ENCODE results near the gene PFN1. TPM values are rescaled to one million over a fixed set of nuclear protein-coding genes. Genes with fewer than 3 reads are reported as not detected.
"Not testable (repeated sequence)": the region's sequence is repeated elsewhere in the genome, so short reads cannot be mapped to it uniquely, and the experiment has no call there.

PFN1 gene
- total RNA-seq, 1 experiment from 2014 or later = 367 TPM

- no peak overlapping the region for H3K27ac Mint-ChIP-seq (ENCODE audit: unreplicated experiment)
- Histone ChIP-seq H3K4me3 (ENCODE audit: low read depth, low read length) (no peak overlapping the region), H3K4me1 (peaks cover 6% of the 10 kb centered on the region), H3K36me3 (ENCODE audit: control insufficient read depth, insufficient read depth, low read length) (no peaks in the 10 kb centered on the region), H3K9me3 (no peaks in the 10 kb centered on the region), H3K27me3 (replicated peaks; ENCODE audit: control insufficient read depth, insufficient read depth, low read length) (no peaks in the 10 kb centered on the region)
- no peaks in the 10 kb centered on the region for H3K9me3 Mint-ChIP-seq (ENCODE audit: unreplicated experiment)
- H3K36me3 Mint-ChIP-seq (ENCODE audit: insufficient read depth, unreplicated experiment) = no peaks in the 10 kb centered on the region
- no peak for TF ChIP-seq CTCF (IDR thresholded peaks at IDR 0.05; ENCODE audit: insufficient read depth in 1 of 2, low read depth in 1 of 2, low read length in 1 of 2, severe bottlenecking in 1 of 2, unreplicated experiment in 1 of 2)
- POLR2A ChIA-PET = interaction anchor here (0.9 kb wide), 1 partner anchor 26 kb away, joined by 3 read pairs; the partner anchor contains the start of genes RNF167 and SLC25A11
- CTCF ChIA-PET = interaction anchor here (0.5 to 1.5 kb wide), 2 partner anchors 11 to 43 kb away, joined by 3 to 8 read pairs; partner anchors contain the start of gene CHRNE
- no peak overlapping the region for H3K4me3 Mint-ChIP-seq (ENCODE audit: unreplicated experiment)
- no peaks in the 10 kb centered on the region for H3K4me1 Mint-ChIP-seq (ENCODE audit: low read depth, unreplicated experiment)
- no peaks in the 10 kb centered on the region for H3K27me3 Mint-ChIP-seq (ENCODE audit: insufficient read depth, unreplicated experiment)
- DNase-seq = no peak
- intact Hi-C loops (cut with micrococcal nuclease; ENCODE audit: unreplicated experiment) = no loop called here
- no TSS peak for BruUV-seq (replicated peaks)
Observed at GRCh38 chr17:4913994-4914393, 34.3 kb downstream of the PFN1 start.

GRCh38 chr17:4908711-4909496, 39.4 kb downstream of the PFN1 start:
- intact Hi-C loops (cut with micrococcal nuclease; ENCODE audit: unreplicated experiment) = loop anchor here (1.0 kb wide), 1 partner anchor 30 kb away; no protein-coding TSS in a partner anchor
- ChIA-PET CTCF (interaction anchor here (0.6 to 2.2 kb wide), 7 partner anchors 26 to 156 kb away, joined by 3 to 19 read pairs (median 4); partner anchors contain the start of genes CAMTA2, RNF167, SLC25A11 and SPAG7), POLR2A (interaction anchor here (0.6 to 1.9 kb wide), 3 partner anchors 31 to 119 kb away, joined by 6 to 19 read pairs (median 10); partner anchors contain the start of genes RNF167, SLC25A11 and SPAG7)
- H3K36me3 ChIP-seq (ENCODE audit: control insufficient read depth, insufficient read depth, low read length) = no peaks in the 10 kb centered on the region
- Mint-ChIP-seq H3K9me3 (ENCODE audit: unreplicated experiment) (no peaks in the 10 kb centered on the region), H3K27ac (ENCODE audit: unreplicated experiment) (no peak overlapping the region), H3K4me3 (ENCODE audit: unreplicated experiment) (no peak overlapping the region), H3K36me3 (ENCODE audit: insufficient read depth, unreplicated experiment) (no peaks in the 10 kb centered on the region), H3K27me3 (ENCODE audit: insufficient read depth, unreplicated experiment) (no peaks in the 10 kb centered on the region), H3K4me1 (ENCODE audit: low read depth, unreplicated experiment) (no peaks in the 10 kb centered on the region)
- H3K27me3 ChIP-seq (replicated peaks; ENCODE audit: control insufficient read depth, insufficient read depth, low read length) = no peaks in the 10 kb centered on the region
- DNase-seq = peak; percentile 80 to 86
- BruUV-seq (replicated peaks) = no TSS peak
- H3K4me1 ChIP-seq = peaks cover 6% of the 10 kb centered on the region
- H3K9me3 ChIP-seq = no peaks in the 10 kb centered on the region
- peak; percentile 47 to 52 for TF ChIP-seq CTCF (IDR thresholded peaks at IDR 0.05; ENCODE audit: insufficient read depth in 1 of 2, low read depth in 1 of 2, low read length in 1 of 2, severe bottlenecking in 1 of 2, unreplicated experiment in 1 of 2)
- no peak overlapping the region for H3K4me3 ChIP-seq (ENCODE audit: low read depth, low read length)

GRCh38 chr17:4908301-4908700, 40.0 kb downstream of the PFN1 start:
- no peaks in the 10 kb centered on the region for H3K9me3 Mint-ChIP-seq (ENCODE audit: unreplicated experiment)

GRCh38 chr17:4906642-4907041, 41.7 kb downstream of the PFN1 start:
- intact Hi-C loops (cut with micrococcal nuclease; ENCODE audit: unreplicated experiment); H3K4me3 ChIP-seq (ENCODE audit: low read depth, low read length); POLR2A ChIA-PET; BruUV-seq (replicated peaks); H3K4me3 Mint-ChIP-seq (ENCODE audit: unreplicated experiment); H3K4me1 ChIP-seq; H3K36me3 ChIP-seq (ENCODE audit: control insufficient read depth, insufficient read depth, low read length); H3K9me3 Mint-ChIP-seq (ENCODE audit: unreplicated experiment); DNase-seq; H3K9me3 ChIP-seq; H3K27me3 Mint-ChIP-seq (ENCODE audit: insufficient read depth, unreplicated experiment); H3K27ac Mint-ChIP-seq (ENCODE audit: unreplicated experiment); H3K27me3 ChIP-seq (replicated peaks; ENCODE audit: control insufficient read depth, insufficient read depth, low read length); H3K36me3 Mint-ChIP-seq (ENCODE audit: insufficient read depth, unreplicated experiment): not testable (repeated sequence)
- CTCF ChIA-PET = interaction anchor here (0.6 kb wide), 1 partner anchor 156 kb away, joined by 3 read pairs; no protein-coding TSS in a partner anchor
- H3K4me1 Mint-ChIP-seq (ENCODE audit: low read depth, unreplicated experiment) = peaks cover 10% of the 10 kb centered on the region

More at GRCh38 chr17:4908301-4908700, 40.0 kb downstream of the PFN1 start:
- Mint-ChIP-seq H3K4me3 (ENCODE audit: unreplicated experiment) (no peak overlapping the region), H3K36me3 (ENCODE audit: insufficient read depth, unreplicated experiment) (peaks cover 3% of the 10 kb centered on the region), H3K27ac (ENCODE audit: unreplicated experiment) (no peak overlapping the region), H3K4me1 (ENCODE audit: low read depth, unreplicated experiment) (peaks cover 4% of the 10 kb centered on the region), H3K27me3 (ENCODE audit: insufficient read depth, unreplicated experiment) (no peaks in the 10 kb centered on the region)
- intact Hi-C loops (cut with micrococcal nuclease; ENCODE audit: unreplicated experiment) = no loop called here
- no peak for TF ChIP-seq CTCF (IDR thresholded peaks at IDR 0.05; ENCODE audit: insufficient read depth in 1 of 2, low read depth in 1 of 2, low read length in 1 of 2, severe bottlenecking in 1 of 2, unreplicated experiment in 1 of 2)
- Histone ChIP-seq H3K36me3 (ENCODE audit: control insufficient read depth, insufficient read depth, low read length) (no peaks in the 10 kb centered on the region), H3K4me3 (ENCODE audit: low read depth, low read length) (no peak overlapping the region), H3K27me3 (replicated peaks; ENCODE audit: control insufficient read depth, insufficient read depth, low read length) (no peaks in the 10 kb centered on the region), H3K4me1 (peaks cover 8% of the 10 kb centered on the region), H3K9me3 (no peaks in the 10 kb centered on the region)
- ChIA-PET CTCF (interaction anchor here (1.3 to 2.2 kb wide), 3 partner anchors 26 to 59 kb away, joined by 5 to 19 read pairs (median 13); partner anchors contain the start of genes RNF167, SLC25A11 and SPAG7), POLR2A (interaction anchor here (0.6 to 1.9 kb wide), 2 partner anchors 32 to 118 kb away, joined by 6 to 10 read pairs; partner anchors contain the start of genes RNF167 and SLC25A11)
- DNase-seq = no peak
- no TSS peak for BruUV-seq (replicated peaks)

All from Caco-2 (cell line).